HEK293 (cell line): Measurements from ENCODE around the gene ARSJ.

Experiments
- CTCF ChIA-PET: fragments of 350-600 bp; formaldehyde crosslinking; extraction: SDS; loops from one replicate; lab custom pipeline; 2021; ENCODE audit warnings: antibody characterized with exemption; lab: Yijun Ruan, JAX
- POLR2A ChIA-PET: fragments of 300-600 bp; formaldehyde crosslinking; extraction: SDS; loops from one replicate; lab custom pipeline; 2020; ENCODE audit warnings: antibody characterized with exemption, inconsistent platforms; lab: Yijun Ruan, JAX
- H3K27ac ChIP-seq: fragments of 200-500 bp; sonication (Bioruptor generic); 2 replicates; pipeline ENCODE4 v1.5.1; 2014; ENCODE audit warnings: low read depth, low read length, control low read depth, inconsistent platforms; ENCODE audit errors: extremely low read depth
- H3K36me3 ChIP-seq, 2 experiments: fragments of 200-500 bp in 1 of 2; sonication (Bioruptor generic) in 1 of 2; 1 replicate in 1 of 2; 2 replicates in 1 of 2; pipeline ENCODE4 v1.5.1; 2014 to 2017; ENCODE audit warnings: inconsistent platforms in 2 of 2, low read length in 2 of 2; ENCODE audit not compliant: control insufficient read depth in 2 of 2, insufficient read depth in 1 of 2
- H3K4me1 ChIP-seq: fragments of 200-500 bp; sonication (Bioruptor generic); 2 replicates; pipeline ENCODE4 v1.5.1; 2014; ENCODE audit warnings: mild to moderate bottlenecking, low read length, inconsistent platforms; ENCODE audit not compliant: control insufficient read depth, insufficient read depth
- H3K4me3 ChIP-seq: 2 replicates; pipeline ENCODE4 v1.5.1; 2011; ENCODE audit warnings: low read depth, mild to moderate bottlenecking, control low read depth, low read length, moderate library complexity
- H3K9me3 ChIP-seq: fragments of 200-500 bp; sonication (Bioruptor generic); 2 replicates; pipeline ENCODE4 v1.5.1; 2014; ENCODE audit warnings: low read depth, low read length, inconsistent platforms; ENCODE audit not compliant: control insufficient read depth, insufficient read depth
- GLI2 ChIP-seq: fragments of 450-650 bp; formaldehyde crosslinking; IDR thresholded peaks from 2 replicates; pipeline ENCODE4; 2017; ENCODE audit warnings: missing biosample characterization, missing genetic modification characterization, low read depth, borderline replicate concordance
- GLIS1 ChIP-seq: fragments of 450-650 bp; formaldehyde crosslinking; IDR thresholded peaks from 2 replicates; pipeline ENCODE4 v1.5.1; 2016; ENCODE audit warnings: missing biosample characterization, missing genetic modification characterization
- HOXA7 ChIP-seq: sonication (generic); formaldehyde crosslinking; IDR thresholded peaks from 2 replicates; pipeline ENCODE4 v1.8.1; 2022; ENCODE audit warnings: missing genetic modification reagents, borderline replicate concordance
- KLF7 ChIP-seq: fragments of 450-650 bp; formaldehyde crosslinking; IDR thresholded peaks from 2 replicates; pipeline ENCODE4 v1.5.1; 2016; ENCODE audit warnings: missing biosample characterization, missing genetic modification characterization, borderline replicate concordance
- SCRT1 ChIP-seq: fragments of 450-650 bp; formaldehyde crosslinking; IDR thresholded peaks from 2 replicates; pipeline ENCODE4 v1.5.1; 2016; ENCODE audit warnings: missing biosample characterization, missing genetic modification characterization, borderline replicate concordance
- SCRT2 ChIP-seq: fragments of 450-650 bp; formaldehyde crosslinking; IDR thresholded peaks from 2 replicates; pipeline ENCODE4 v1.5.1; 2016; ENCODE audit warnings: missing biosample characterization, missing genetic modification characterization
- TRIM28 ChIP-seq: IDR thresholded peaks from 2 replicates; pipeline ENCODE4 v1.6.1; 2011; ENCODE audit warnings: low read length, control low read depth, borderline replicate concordance
- ZNF138 ChIP-seq: fragments of 450-650 bp; formaldehyde crosslinking; IDR thresholded peaks from 2 replicates; pipeline ENCODE4 v1.5.1; 2016; ENCODE audit warnings: missing biosample characterization, missing genetic modification characterization, borderline replicate concordance
- ZNF155 ChIP-seq: fragments of 450-650 bp; formaldehyde crosslinking; IDR thresholded peaks from 2 replicates; pipeline ENCODE4 v1.5.1; 2016; ENCODE audit warnings: missing biosample characterization, missing genetic modification characterization
- ZNF37A ChIP-seq: fragments of 450-650 bp; IDR thresholded peaks from 2 replicates; pipeline ENCODE4 v1.5.1; 2018; ENCODE audit warnings: missing biosample characterization, missing genetic modification characterization
- ZNF530 ChIP-seq: fragments of 450-650 bp; formaldehyde crosslinking; IDR thresholded peaks from 2 replicates; pipeline ENCODE4 v1.5.1; 2016; ENCODE audit warnings: low read depth, missing biosample characterization, missing genetic modification characterization
- ZNF596 ChIP-seq: fragments of 450-650 bp; IDR thresholded peaks from 2 replicates; pipeline ENCODE4 v1.5.0; 2018; ENCODE audit warnings: missing biosample characterization, mild to moderate bottlenecking, missing genetic modification characterization, moderate library complexity
- ZNF600 ChIP-seq: fragments of 450-650 bp; formaldehyde crosslinking; IDR thresholded peaks from 2 replicates; pipeline ENCODE4 v1.5.1; 2016; ENCODE audit warnings: missing biosample characterization, missing genetic modification characterization
- TF ChIP-seq, protein P1 (sequence below): fragments of 450-650 bp; formaldehyde crosslinking; IDR thresholded peaks from 2 replicates; pipeline ENCODE4 v1.5.1; 2017; ENCODE audit warnings: missing biosample characterization, missing genetic modification characterization
- TF ChIP-seq, protein P2 (sequence below): fragments of 450-650 bp; formaldehyde crosslinking; IDR thresholded peaks from 2 replicates; pipeline ENCODE4 v1.5.1; 2017; ENCODE audit warnings: missing biosample characterization, mild to moderate bottlenecking, missing genetic modification characterization, moderate library complexity
- TF ChIP-seq, protein P3 (sequence below): fragments of 450-650 bp; formaldehyde crosslinking; IDR thresholded peaks from 2 replicates; pipeline ENCODE4 v1.5.1; 2016; ENCODE audit warnings: missing biosample characterization, missing genetic modification characterization, borderline replicate concordance
- TF ChIP-seq, protein P4 (sequence below): fragments of 450-650 bp; formaldehyde crosslinking; IDR thresholded peaks from 2 replicates; pipeline ENCODE4 v1.5.1; 2016; ENCODE audit warnings: missing biosample characterization, missing genetic modification characterization
- TF ChIP-seq, protein P5 (sequence below): fragments of 450-650 bp; IDR thresholded peaks from 2 replicates; pipeline ENCODE4 v1.5.1; 2018; ENCODE audit warnings: missing biosample characterization, missing genetic modification characterization

Gene ARSJ

GRCh38 chr4:113893546-113893945 lies 85.9 kb downstream of the ARSJ start:
- H3K27ac ChIP-seq, result no peak overlapping the region
- H3K4me1 ChIP-seq, result no peaks in the 10 kb centered on the region
- H3K4me3 ChIP-seq, result no peak overlapping the region
- ChIA-PET CTCF (no interaction called here), POLR2A (no interaction called here)
- TF ChIP-seq, protein P1, sequence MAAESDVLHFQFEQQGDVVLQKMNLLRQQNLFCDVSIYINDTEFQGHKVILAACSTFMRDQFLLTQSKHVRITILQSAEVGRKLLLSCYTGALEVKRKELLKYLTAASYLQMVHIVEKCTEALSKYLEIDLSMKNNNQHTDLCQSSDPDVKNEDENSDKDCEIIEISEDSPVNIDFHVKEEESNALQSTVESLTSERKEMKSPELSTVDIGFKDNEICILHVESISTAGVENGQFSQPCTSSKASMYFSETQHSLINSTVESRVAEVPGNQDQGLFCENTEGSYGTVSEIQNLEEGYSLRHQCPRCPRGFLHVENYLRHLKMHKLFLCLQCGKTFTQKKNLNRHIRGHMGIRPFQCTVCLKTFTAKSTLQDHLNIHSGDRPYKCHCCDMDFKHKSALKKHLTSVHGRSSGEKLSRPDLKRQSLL (tag by site-specific recombination), result no peak
- TF ChIP-seq SCRT2 (tag by site-specific recombination), result 0 out of 2 replicates have a peak, but pooled peaks have one; percentile 34
- H3K9me3 ChIP-seq, result no peaks in the 10 kb centered on the region
- H3K36me3 ChIP-seq, result no peaks in the 10 kb centered on the region

GRCh38 chr4:113888006-113888405 lies 91.4 kb downstream of the ARSJ start:
- CTCF ChIA-PET, result interaction anchor here (0.6 kb wide), 1 partner anchor 233 kb away, joined by 3 read pairs; no protein-coding TSS in a partner anchor
- no peak overlapping the region for H3K4me3 ChIP-seq
- no peak overlapping the region for H3K27ac ChIP-seq
- H3K9me3 ChIP-seq, result no peaks in the 10 kb centered on the region
- H3K36me3 ChIP-seq, result no peaks in the 10 kb centered on the region
- POLR2A ChIA-PET, result no interaction called here
- H3K4me1 ChIP-seq, result no peaks in the 10 kb centered on the region
- TF ChIP-seq GLI2 (tag by site-specific recombination) (no peak), ZNF596 (tag by site-specific recombination) (no peak), TRIM28 (no peak), ZNF138 (tag by site-specific recombination) (no peak), GLIS1 (no peak), KLF7 (tag by site-specific recombination) (no peak), ZNF155 (no peak), SCRT1 (tag by site-specific recombination) (no peak), ZNF37A (no peak), ZNF600 (tag by site-specific recombination) (no peak), HOXA7 (CRISPR knock-in tag) (no peak), ZNF530 (tag by site-specific recombination) (no peak)
- TF ChIP-seq, protein P2, sequence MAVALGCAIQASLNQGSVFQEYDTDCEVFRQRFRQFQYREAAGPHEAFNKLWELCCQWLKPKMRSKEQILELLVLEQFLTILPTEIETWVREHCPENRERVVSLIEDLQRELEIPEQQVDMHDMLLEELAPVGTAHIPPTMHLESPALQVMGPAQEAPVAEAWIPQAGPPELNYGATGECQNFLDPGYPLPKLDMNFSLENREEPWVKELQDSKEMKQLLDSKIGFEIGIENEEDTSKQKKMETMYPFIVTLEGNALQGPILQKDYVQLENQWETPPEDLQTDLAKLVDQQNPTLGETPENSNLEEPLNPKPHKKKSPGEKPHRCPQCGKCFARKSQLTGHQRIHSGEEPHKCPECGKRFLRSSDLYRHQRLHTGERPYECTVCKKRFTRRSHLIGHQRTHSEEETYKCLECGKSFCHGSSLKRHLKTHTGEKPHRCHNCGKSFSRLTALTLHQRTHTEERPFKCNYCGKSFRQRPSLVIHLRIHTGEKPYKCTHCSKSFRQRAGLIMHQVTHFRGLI (tag by site-specific recombination), result no peak
- TF ChIP-seq, protein P3, sequence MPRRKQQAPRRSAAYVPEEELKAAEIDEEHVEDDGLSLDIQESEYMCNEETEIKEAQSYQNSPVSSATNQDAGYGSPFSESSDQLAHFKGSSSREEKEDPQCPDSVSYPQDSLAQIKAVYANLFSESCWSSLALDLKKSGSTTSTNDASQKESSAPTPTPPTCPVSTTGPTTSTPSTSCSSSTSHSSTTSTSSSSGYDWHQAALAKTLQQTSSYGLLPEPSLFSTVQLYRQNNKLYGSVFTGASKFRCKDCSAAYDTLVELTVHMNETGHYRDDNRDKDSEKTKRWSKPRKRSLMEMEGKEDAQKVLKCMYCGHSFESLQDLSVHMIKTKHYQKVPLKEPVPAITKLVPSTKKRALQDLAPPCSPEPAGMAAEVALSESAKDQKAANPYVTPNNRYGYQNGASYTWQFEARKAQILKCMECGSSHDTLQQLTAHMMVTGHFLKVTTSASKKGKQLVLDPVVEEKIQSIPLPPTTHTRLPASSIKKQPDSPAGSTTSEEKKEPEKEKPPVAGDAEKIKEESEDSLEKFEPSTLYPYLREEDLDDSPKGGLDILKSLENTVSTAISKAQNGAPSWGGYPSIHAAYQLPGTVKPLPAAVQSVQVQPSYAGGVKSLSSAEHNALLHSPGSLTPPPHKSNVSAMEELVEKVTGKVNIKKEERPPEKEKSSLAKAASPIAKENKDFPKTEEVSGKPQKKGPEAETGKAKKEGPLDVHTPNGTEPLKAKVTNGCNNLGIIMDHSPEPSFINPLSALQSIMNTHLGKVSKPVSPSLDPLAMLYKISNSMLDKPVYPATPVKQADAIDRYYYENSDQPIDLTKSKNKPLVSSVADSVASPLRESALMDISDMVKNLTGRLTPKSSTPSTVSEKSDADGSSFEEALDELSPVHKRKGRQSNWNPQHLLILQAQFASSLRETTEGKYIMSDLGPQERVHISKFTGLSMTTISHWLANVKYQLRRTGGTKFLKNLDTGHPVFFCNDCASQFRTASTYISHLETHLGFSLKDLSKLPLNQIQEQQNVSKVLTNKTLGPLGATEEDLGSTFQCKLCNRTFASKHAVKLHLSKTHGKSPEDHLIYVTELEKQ (tag by site-specific recombination), result no peak
- TF ChIP-seq, protein P4, sequence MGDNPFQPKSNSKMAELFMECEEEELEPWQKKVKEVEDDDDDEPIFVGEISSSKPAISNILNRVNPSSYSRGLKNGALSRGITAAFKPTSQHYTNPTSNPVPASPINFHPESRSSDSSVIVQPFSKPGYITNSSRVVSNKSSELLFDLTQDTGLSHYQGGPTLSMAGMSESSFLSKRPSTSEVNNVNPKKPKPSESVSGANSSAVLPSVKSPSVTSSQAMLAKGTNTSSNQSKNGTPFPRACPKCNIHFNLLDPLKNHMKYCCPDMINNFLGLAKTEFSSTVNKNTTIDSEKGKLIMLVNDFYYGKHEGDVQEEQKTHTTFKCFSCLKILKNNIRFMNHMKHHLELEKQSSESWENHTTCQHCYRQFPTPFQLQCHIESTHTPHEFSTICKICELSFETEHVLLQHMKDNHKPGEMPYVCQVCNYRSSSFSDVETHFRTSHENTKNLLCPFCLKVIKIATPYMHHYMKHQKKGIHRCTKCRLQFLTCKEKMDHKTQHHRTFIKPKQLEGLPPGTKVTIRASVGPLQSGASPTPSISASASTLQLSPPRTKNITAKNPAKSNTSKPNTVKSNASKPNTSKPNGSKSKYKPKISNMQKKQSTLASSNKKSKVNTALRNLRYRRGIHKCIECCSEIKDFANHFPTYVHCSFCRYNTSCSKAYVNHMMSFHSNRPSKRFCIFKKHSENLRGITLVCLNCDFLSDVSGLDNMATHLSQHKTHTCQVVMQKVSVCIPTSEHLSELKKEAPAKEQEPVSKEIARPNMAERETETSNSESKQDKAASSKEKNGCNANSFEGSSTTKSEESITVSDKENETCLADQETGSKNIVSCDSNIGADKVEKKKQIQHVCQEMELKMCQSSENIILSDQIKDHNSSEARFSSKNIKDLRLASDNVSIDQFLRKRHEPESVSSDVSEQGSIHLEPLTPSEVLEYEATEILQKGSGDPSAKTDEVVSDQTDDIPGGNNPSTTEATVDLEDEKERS (tag by site-specific recombination), result no peak
- TF ChIP-seq, protein P5, sequence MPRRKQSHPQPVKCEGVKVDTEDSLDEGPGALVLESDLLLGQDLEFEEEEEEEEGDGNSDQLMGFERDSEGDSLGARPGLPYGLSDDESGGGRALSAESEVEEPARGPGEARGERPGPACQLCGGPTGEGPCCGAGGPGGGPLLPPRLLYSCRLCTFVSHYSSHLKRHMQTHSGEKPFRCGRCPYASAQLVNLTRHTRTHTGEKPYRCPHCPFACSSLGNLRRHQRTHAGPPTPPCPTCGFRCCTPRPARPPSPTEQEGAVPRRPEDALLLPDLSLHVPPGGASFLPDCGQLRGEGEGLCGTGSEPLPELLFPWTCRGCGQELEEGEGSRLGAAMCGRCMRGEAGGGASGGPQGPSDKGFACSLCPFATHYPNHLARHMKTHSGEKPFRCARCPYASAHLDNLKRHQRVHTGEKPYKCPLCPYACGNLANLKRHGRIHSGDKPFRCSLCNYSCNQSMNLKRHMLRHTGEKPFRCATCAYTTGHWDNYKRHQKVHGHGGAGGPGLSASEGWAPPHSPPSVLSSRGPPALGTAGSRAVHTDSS, result no peak
- TF ChIP-seq, all 188 proteins: peak for 0
